Smooth muscle cell (in vitro differentiated cells): ENCODE data around the gene CDK5R2. TPM values are rescaled to one million over a fixed set of nuclear protein-coding genes. Genes with fewer than 3 reads are reported as not detected.
A peak's percentile ranks its signal among the peaks of the same experiment; 100 is the strongest.

Experiments used
- DNase-seq: peaks from one replicate; lab custom pipeline; 2025; ENCODE audit not compliant: unreplicated experiment; lab: John Stamatoyannopoulos, UW
- H2AFZ ChIP-seq: fragments of 200-600 bp; sonication (generic); 2 replicates; pipeline ENCODE4 v1.6.0; 2016; ENCODE audit warnings: antibody characterized with exemption, low read depth, mild to moderate bottlenecking
- H3F3A ChIP-seq: fragments of 200-600 bp; sonication (generic); 2 replicates; pipeline ENCODE4 v1.6.0; 2017; ENCODE audit warnings: antibody characterized with exemption, low read depth
- H3K27ac ChIP-seq: fragments of 200-600 bp; sonication (generic); 2 replicates; pipeline ENCODE4 v1.5.1; 2016; ENCODE audit warnings: low read depth, mild to moderate bottlenecking
- H3K27me3 ChIP-seq: fragments of 200-600 bp; sonication (generic); 2 replicates; pipeline ENCODE4 v1.6.1; 2016; ENCODE audit warnings: low read depth, mild to moderate bottlenecking
- H3K36me3 ChIP-seq: fragments of 200-600 bp; sonication (generic); 2 replicates; pipeline ENCODE4 v1.5.1; 2016; ENCODE audit warnings: low read depth
- H3K4me1 ChIP-seq: fragments of 200-600 bp; sonication (generic); 2 replicates; pipeline ENCODE4 v1.5.1; 2016; ENCODE audit warnings: low read depth
- H3K4me2 ChIP-seq: fragments of 200-600 bp; sonication (generic); 2 replicates; pipeline ENCODE4 v1.6.0; 2016; ENCODE audit warnings: mild to moderate bottlenecking
- H3K4me3 ChIP-seq: fragments of 200-600 bp; sonication (generic); 2 replicates; pipeline ENCODE4 v1.5.1; 2016; ENCODE audit warnings: mild to moderate bottlenecking
- H3K79me2 ChIP-seq: fragments of 200-600 bp; sonication (generic); 2 replicates; pipeline ENCODE4 v1.6.0; 2016; ENCODE audit warnings: low read depth, mild to moderate bottlenecking
- H3K9ac ChIP-seq: fragments of 200-600 bp; sonication (generic); 2 replicates; pipeline ENCODE4 v1.6.0; 2016; ENCODE audit warnings: low read depth
- H3K9me3 ChIP-seq: fragments of 200-600 bp; sonication (generic); replicated peaks from 2 replicates; pipeline ENCODE4 v1.5.1; 2016; ENCODE audit warnings: low read depth
- H4K20me1 ChIP-seq: fragments of 200-600 bp; sonication (generic); 2 replicates; pipeline ENCODE4 v1.6.0; 2016; ENCODE audit warnings: low read depth
- WGBS: methylation state at CpG from one replicate; pipeline ENCODE4 v1.1.7; 2016; ENCODE audit warnings: low lambda C conversion rate; 5-methylcytosine and 5-hydroxymethylcytosine counted together
- polyA plus RNA-seq: library from polyadenylated mRNA; unstranded; fragments of >200 nt; fragmentation: Nextera tagmentation; extraction: Ambion mirVana; gene quantifications from 2 replicates; pipeline ENCODE4 v1.2.1, GENCODE V29; 2016
- total RNA-seq: library from RNA; depleted of rRNA; stranded (reverse); fragments of >200 nt; gene quantifications from 2 replicates; pipeline ENCODE4 v1.2.3, GENCODE V29; 2014
- TF ChIP-seq, protein P1 (sequence below): fragments of 200-600 bp; sonication (generic); IDR thresholded peaks from 2 replicates; pipeline ENCODE4 v1.5.1; 2017; ENCODE audit warnings: borderline replicate concordance, mild to moderate bottlenecking, antibody characterized with exemption; ENCODE audit not compliant: insufficient read depth, poor library complexity, severe bottlenecking

The CDK5R2 gene
- total and polyA plus RNA-seq, 2 experiments from 2014 or later: 0.62 TPM; not detected in 1

DNA sequence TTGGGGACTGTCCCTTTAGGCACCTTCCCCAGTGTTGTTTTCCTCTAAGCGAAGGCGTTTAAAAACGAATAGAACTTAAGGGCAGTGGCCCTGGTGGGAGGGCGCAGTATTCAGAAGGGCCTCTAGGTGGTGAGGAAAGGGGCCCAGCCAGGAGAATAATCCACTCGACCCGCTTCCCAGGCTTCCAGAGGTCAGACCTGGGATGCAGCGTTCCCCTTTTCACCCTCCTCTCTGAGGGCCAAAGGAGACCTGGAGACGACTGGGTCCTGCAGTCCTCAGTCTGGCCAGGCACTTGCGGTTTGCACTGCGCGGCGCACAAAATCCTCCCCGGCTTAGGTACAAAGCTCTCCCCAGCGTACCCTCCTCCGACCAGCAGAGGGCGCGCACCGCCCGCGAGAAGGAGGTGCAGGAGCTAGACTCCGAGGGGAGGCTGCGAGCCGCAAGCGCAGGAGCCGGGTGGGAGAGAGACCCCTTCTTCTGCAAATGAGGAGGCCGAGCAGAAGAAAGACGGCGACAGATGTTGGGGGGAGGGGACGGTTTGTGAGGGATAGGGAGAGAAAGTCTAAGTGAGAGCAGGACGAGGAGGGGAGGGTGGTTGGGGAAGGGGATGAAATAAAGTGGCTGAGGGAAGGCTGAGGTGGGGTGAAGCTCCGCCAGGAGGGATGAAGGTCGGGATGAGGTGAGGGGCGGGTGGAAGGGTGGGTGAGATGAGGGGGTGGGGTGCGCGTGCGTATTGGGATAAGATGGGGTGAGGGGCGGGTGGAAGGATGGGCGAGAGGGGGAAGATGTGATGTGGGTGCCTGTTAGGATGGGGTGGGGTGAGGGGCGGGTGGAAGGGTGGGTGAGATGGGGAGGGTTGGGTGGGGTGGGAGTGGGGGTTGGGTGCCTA lies 20.6 kb downstream of the CDK5R2 start:
- Histone ChIP-seq H3F3A (no peaks in the 10 kb centered on the region), H3K4me3 (peak overlapping the region; percentile 13), H3K79me2 (no peaks in the 10 kb centered on the region), H2AFZ (no peak overlapping the region), H3K36me3 (no peaks in the 10 kb centered on the region), H3K27me3 (peaks cover 100% of the 10 kb centered on the region), H3K27ac (no peak overlapping the region), H3K4me2 (peak overlapping the region; percentile 68), H3K9me3 (no peaks in the 10 kb centered on the region), H4K20me1 (no peaks in the 10 kb centered on the region), H3K9ac (no peak overlapping the region), H3K4me1 (peaks cover 10% of the 10 kb centered on the region)
- TF ChIP-seq, protein P1, sequence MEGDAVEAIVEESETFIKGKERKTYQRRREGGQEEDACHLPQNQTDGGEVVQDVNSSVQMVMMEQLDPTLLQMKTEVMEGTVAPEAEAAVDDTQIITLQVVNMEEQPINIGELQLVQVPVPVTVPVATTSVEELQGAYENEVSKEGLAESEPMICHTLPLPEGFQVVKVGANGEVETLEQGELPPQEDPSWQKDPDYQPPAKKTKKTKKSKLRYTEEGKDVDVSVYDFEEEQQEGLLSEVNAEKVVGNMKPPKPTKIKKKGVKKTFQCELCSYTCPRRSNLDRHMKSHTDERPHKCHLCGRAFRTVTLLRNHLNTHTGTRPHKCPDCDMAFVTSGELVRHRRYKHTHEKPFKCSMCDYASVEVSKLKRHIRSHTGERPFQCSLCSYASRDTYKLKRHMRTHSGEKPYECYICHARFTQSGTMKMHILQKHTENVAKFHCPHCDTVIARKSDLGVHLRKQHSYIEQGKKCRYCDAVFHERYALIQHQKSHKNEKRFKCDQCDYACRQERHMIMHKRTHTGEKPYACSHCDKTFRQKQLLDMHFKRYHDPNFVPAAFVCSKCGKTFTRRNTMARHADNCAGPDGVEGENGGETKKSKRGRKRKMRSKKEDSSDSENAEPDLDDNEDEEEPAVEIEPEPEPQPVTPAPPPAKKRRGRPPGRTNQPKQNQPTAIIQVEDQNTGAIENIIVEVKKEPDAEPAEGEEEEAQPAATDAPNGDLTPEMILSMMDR: peak; percentile 95
- WGBS: 5% methylated on average over 30 of the region's 39 CpGs
- DNase-seq: peak; percentile 40

DNA sequence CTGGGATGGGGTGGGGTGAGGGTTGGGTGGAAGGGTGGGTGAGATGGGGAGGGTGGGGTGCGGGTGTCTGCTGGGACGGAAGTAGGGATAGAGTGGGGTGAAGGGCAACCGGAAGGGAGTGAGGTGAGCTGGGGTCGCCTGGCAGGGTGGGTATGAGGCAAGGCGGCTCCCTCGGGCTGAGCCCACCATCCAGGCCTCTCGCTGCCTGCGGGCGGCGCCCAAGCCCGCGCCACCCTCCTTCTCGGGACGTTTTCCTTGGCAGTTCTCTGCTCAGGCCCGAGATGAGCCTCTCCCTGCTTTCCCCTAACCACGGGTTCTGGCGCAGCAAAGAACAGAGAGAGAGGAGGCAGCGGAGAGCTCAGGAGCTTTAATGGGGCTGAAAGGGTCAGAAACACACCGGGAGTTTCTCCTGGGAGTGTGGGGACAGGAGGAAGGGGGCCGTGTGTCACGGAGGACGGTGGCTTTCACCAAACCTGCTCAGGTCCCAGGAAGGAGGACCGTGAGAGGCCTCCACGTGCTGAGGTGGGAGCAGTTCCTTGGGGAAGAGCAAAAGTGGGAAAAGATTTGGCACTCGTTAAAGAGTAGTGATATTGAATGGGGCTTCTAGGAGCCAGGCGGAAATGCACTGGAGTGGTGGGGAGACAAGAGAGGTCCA lies 21.4 kb downstream of the CDK5R2 start:
- TF ChIP-seq, protein P1: no peak
- Histone ChIP-seq H3K27ac (no peak overlapping the region), H3K79me2 (no peaks in the 10 kb centered on the region), H3K9ac (no peak overlapping the region), H3K4me2 (no peak overlapping the region), H4K20me1 (no peaks in the 10 kb centered on the region), H3K27me3 (peaks cover 100% of the 10 kb centered on the region), H2AFZ (no peak overlapping the region), H3K9me3 (no peaks in the 10 kb centered on the region), H3F3A (no peaks in the 10 kb centered on the region), H3K4me3 (no peak overlapping the region), H3K4me1 (peaks cover 10% of the 10 kb centered on the region), H3K36me3 (no peaks in the 10 kb centered on the region)
- 4% methylated on average over 21 of the region's 26 CpGs for WGBS
- no peak for DNase-seq

DNA sequence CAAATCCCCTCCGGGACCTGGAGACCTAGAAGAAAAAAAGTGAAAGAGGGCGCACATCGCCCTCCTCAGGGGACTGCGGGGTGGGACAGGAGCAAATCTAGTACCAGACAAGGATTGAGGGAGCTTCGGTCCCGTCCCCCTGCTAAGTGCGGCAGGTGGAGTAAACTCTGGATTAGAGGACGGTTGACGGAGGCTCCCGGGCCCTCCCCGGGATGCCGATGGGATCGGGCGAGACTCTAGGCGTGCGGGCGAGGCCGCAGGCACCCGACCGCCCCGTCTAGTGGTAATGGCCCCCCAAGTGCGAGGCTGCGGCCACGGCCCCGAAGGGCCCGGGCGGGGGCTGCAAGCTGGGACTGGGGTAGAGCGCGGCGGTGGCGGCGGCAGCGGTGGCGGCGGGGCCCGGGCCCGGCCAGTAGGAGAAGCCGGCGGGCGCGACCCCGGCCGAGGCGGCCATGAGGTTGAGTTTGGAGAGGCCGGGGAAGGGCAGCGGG lies 22.0 kb downstream of the CDK5R2 start:
- H4K20me1 ChIP-seq: no peaks in the 10 kb centered on the region
- TF ChIP-seq, protein P1: no peak

More for the DNA sequence above, 22.0 kb downstream of the CDK5R2 start:
- H3K27me3 ChIP-seq: peaks cover 100% of the 10 kb centered on the region
- no peak for DNase-seq
- no peak overlapping the region for H3K27ac ChIP-seq
- no peaks in the 10 kb centered on the region for H3K36me3 ChIP-seq
- H3K9ac ChIP-seq: no peak overlapping the region
- no peaks in the 10 kb centered on the region for H3K79me2 ChIP-seq
- no peak overlapping the region for H3K4me3 ChIP-seq
- H3F3A ChIP-seq: no peaks in the 10 kb centered on the region
- no peaks in the 10 kb centered on the region for H3K9me3 ChIP-seq
- peak overlapping the region; percentile 76 for H3K4me2 ChIP-seq
- H2AFZ ChIP-seq: no peak overlapping the region
- WGBS: 8% methylated on average over 18 of the region's 46 CpGs
- H3K4me1 ChIP-seq: peaks cover 10% of the 10 kb centered on the region
